ENCODE measurements around the gene PAPPA.

The PAPPA gene

DNA sequence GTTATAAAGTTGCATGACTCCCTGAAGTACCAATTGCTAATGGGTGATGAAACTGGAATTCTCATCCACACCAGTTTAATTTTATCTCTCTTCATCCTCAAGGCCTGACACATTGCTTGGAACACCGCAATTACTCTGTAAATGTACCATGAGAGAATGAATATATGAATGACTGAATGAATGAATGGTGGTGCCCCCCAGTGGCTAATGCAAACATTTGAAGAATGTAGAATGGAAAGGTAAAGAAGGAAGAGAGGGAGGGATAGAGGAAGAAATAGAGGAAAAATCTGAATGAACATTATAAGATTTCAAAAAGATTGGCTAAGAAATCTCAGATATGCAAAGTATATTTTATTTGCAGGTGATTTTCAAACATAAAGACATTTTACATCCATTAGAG, 13.1 kb downstream of the PAPPA start:
- Histone ChIP-seq H2BK15ac (replicated peaks; ENCODE audit: low read depth) (no peak overlapping the region), H3K79me1 (ENCODE audit: low read length) (no peaks in the 10 kb centered on the region), H3K9ac (ENCODE audit: low read length) (no peak overlapping the region), H3K18ac (ENCODE audit: low read length) (no peak overlapping the region), H4K8ac (ENCODE audit: low read depth, low read length) (no peak overlapping the region), H3K36me3 (ENCODE audit: control insufficient read depth, insufficient read depth, low read length) (no peaks in the 10 kb centered on the region), H3K4me2 (ENCODE audit: low read length) (no peak overlapping the region), H3K27ac (ENCODE audit: low read depth, low read length) (no peak overlapping the region), H3K56ac (ENCODE audit: low read length) (no peak overlapping the region), H3K4ac (ENCODE audit: low read depth, low read length) (no peak overlapping the region), H3K4me1 (ENCODE audit: control insufficient read depth, low read depth, low read length) (no peaks in the 10 kb centered on the region), H2AK5ac (ENCODE audit: low read length) (no peak overlapping the region), H2BK120ac (ENCODE audit: low read depth, low read length) (no peak overlapping the region), H3K27me3 (ENCODE audit: insufficient read depth, low read length, poor library complexity) (no peaks in the 10 kb centered on the region), H3K79me2 (ENCODE audit: control insufficient read depth, insufficient read depth, low read length) (no peaks in the 10 kb centered on the region), H2BK5ac (ENCODE audit: low read length) (no peak overlapping the region), H3K23ac (ENCODE audit: low read length) (no peak overlapping the region), H4K5ac (ENCODE audit: low read length) (no peak overlapping the region), H3K4me3 (ENCODE audit: low read length) (no peak overlapping the region)
- no peak for DNase-seq
- no CpG with 5 or more reads among the region's 1 CpG for WGBS (ENCODE audit: extremely low coverage, insufficient coverage, low lambda C conversion rate)

DNA sequence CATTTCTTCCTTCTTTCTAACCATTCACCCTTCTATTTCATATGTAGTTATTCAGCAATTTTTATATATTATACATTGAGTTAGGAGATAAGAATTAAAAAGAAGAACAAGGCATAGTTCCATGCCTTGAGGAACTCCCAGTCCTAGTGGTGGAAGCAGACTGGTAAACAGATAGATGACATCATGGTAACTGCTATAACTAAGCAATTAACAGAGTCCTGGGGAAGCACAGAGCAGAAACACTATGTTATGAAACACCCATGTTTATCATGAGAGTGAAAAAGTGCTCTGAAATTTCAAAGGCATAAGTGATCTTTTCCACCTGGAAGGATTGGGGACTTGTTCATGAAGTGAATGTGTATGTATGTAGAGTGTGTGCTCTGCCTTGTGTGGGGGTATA, 14.6 kb downstream of the PAPPA start:
- H2BK120ac ChIP-seq (ENCODE audit: low read depth, low read length): no peak overlapping the region
- no peaks in the 10 kb centered on the region for H3K36me3 ChIP-seq (ENCODE audit: control insufficient read depth, insufficient read depth, low read length)

DNA sequence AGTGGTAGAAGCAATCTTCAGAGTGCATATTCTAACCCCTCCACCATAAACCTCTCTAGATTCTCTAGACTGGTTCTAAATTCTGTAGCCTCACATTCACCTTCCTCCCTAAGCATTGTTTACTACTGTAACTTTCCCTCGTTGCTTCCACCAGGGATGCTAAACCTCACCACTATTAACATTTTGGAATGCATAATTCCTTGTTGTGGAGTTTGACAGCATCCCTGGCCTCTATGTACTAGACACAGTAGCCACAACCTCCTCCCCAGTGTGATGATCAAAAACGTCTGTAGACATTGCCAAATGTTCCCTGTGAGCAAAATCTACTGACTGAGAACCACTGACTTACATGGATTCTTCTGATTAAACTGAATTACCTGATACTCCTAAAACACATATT, 18.6 kb downstream of the PAPPA start:
- no peaks in the 10 kb centered on the region for H3K79me2 ChIP-seq (ENCODE audit: control insufficient read depth, insufficient read depth, low read length)
- H3K4ac ChIP-seq (ENCODE audit: low read depth, low read length): no peak overlapping the region
- no peaks in the 10 kb centered on the region for H3K36me3 ChIP-seq (ENCODE audit: control insufficient read depth, insufficient read depth, low read length)
- H4K8ac ChIP-seq (ENCODE audit: low read depth, low read length): no peak overlapping the region
- H3K27ac ChIP-seq (ENCODE audit: low read depth, low read length): no peak overlapping the region
- H2BK120ac ChIP-seq (ENCODE audit: low read depth, low read length): no peak overlapping the region
- H3K18ac ChIP-seq (ENCODE audit: low read length): no peak overlapping the region
- no peak overlapping the region for H3K56ac ChIP-seq (ENCODE audit: low read length)
- no peak overlapping the region for H2BK5ac ChIP-seq (ENCODE audit: low read length)
- no peak overlapping the region for H3K4me3 ChIP-seq (ENCODE audit: low read length)
- no peaks in the 10 kb centered on the region for H3K27me3 ChIP-seq (ENCODE audit: insufficient read depth, low read length, poor library complexity)
- no CpG with 5 or more reads among the region's 2 CpGs for WGBS (ENCODE audit: extremely low coverage, insufficient coverage, low lambda C conversion rate)
- H2BK15ac ChIP-seq (replicated peaks; ENCODE audit: low read depth): no peak overlapping the region
- H3K4me2 ChIP-seq (ENCODE audit: low read length): no peak overlapping the region
- DNase-seq: no peak
- H4K5ac ChIP-seq (ENCODE audit: low read length): no peak overlapping the region
- no peak overlapping the region for H3K23ac ChIP-seq (ENCODE audit: low read length)
- no peaks in the 10 kb centered on the region for H3K4me1 ChIP-seq (ENCODE audit: control insufficient read depth, low read depth, low read length)
- no peak overlapping the region for H3K9ac ChIP-seq (ENCODE audit: low read length)
- H2AK5ac ChIP-seq (ENCODE audit: low read length): no peak overlapping the region
- H3K79me1 ChIP-seq (ENCODE audit: low read length): no peaks in the 10 kb centered on the region

More for the DNA sequence above, 14.6 kb downstream of the PAPPA start:
- H3K79me2 ChIP-seq (ENCODE audit: control insufficient read depth, insufficient read depth, low read length): no peaks in the 10 kb centered on the region
- no peak overlapping the region for H3K56ac ChIP-seq (ENCODE audit: low read length)
- no peaks in the 10 kb centered on the region for H3K27me3 ChIP-seq (ENCODE audit: insufficient read depth, low read length, poor library complexity)
- no peak overlapping the region for H3K4ac ChIP-seq (ENCODE audit: low read depth, low read length)
- no peak overlapping the region for H3K18ac ChIP-seq (ENCODE audit: low read length)
- H3K4me3 ChIP-seq (ENCODE audit: low read length): no peak overlapping the region
- no peak overlapping the region for H3K4me2 ChIP-seq (ENCODE audit: low read length)
- no peak overlapping the region for H4K8ac ChIP-seq (ENCODE audit: low read depth, low read length)
- H3K9ac ChIP-seq (ENCODE audit: low read length): no peak overlapping the region
- H2AK5ac ChIP-seq (ENCODE audit: low read length): no peak overlapping the region
- no peak overlapping the region for H2BK5ac ChIP-seq (ENCODE audit: low read length)
- H3K79me1 ChIP-seq (ENCODE audit: low read length): no peaks in the 10 kb centered on the region
- no peak overlapping the region for H4K5ac ChIP-seq (ENCODE audit: low read length)
- H2BK15ac ChIP-seq (replicated peaks; ENCODE audit: low read depth): no peak overlapping the region
- no peak overlapping the region for H3K27ac ChIP-seq (ENCODE audit: low read depth, low read length)
- DNase-seq: no peak
- H3K23ac ChIP-seq (ENCODE audit: low read length): no peak overlapping the region
- no peaks in the 10 kb centered on the region for H3K4me1 ChIP-seq (ENCODE audit: control insufficient read depth, low read depth, low read length)

DNA sequence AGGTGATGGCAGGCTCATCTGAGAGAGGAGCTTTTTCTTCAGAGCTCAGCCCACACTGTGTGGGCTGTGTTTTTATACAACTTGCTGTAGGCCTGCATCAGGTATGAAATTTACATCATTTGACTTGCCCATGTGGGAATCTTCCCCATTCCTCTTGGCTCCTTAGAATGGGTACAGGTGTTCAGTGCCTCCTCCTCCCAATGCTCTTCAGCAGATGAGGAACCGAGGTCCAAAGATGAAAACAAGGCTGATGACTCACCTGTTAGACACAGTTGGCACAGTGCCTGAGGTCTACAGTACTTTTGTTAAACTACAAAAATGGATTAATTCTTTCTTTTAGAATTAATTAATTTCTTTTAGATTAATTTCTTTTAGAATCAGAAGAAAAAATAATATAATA, 20.8 kb downstream of the PAPPA start:
- H3K4ac ChIP-seq (ENCODE audit: low read depth, low read length): no peak overlapping the region
- H3K27ac ChIP-seq (ENCODE audit: low read depth, low read length): no peak overlapping the region
- H3K4me3 ChIP-seq (ENCODE audit: low read length): no peak overlapping the region
- no CpG with 5 or more reads among the region's 1 CpG for WGBS (ENCODE audit: extremely low coverage, insufficient coverage, low lambda C conversion rate)
- H2BK5ac ChIP-seq (ENCODE audit: low read length): no peak overlapping the region
- no peak overlapping the region for H2BK15ac ChIP-seq (replicated peaks; ENCODE audit: low read depth)
- no peak overlapping the region for H3K9ac ChIP-seq (ENCODE audit: low read length)
- H3K4me1 ChIP-seq (ENCODE audit: control insufficient read depth, low read depth, low read length): no peaks in the 10 kb centered on the region
- H4K8ac ChIP-seq (ENCODE audit: low read depth, low read length): no peak overlapping the region
- no peak for DNase-seq
- no peak overlapping the region for H3K4me2 ChIP-seq (ENCODE audit: low read length)
- no peak overlapping the region for H2AK5ac ChIP-seq (ENCODE audit: low read length)
- H3K56ac ChIP-seq (ENCODE audit: low read length): no peak overlapping the region
- H3K79me2 ChIP-seq (ENCODE audit: control insufficient read depth, insufficient read depth, low read length): no peaks in the 10 kb centered on the region
- no peaks in the 10 kb centered on the region for H3K36me3 ChIP-seq (ENCODE audit: control insufficient read depth, insufficient read depth, low read length)
- no peak overlapping the region for H3K18ac ChIP-seq (ENCODE audit: low read length)
- H3K27me3 ChIP-seq (ENCODE audit: insufficient read depth, low read length, poor library complexity): no peaks in the 10 kb centered on the region
- H3K23ac ChIP-seq (ENCODE audit: low read length): no peak overlapping the region
- no peak overlapping the region for H2BK120ac ChIP-seq (ENCODE audit: low read depth, low read length)
- no peak overlapping the region for H4K5ac ChIP-seq (ENCODE audit: low read length)
- no peaks in the 10 kb centered on the region for H3K79me1 ChIP-seq (ENCODE audit: low read length)

DNA sequence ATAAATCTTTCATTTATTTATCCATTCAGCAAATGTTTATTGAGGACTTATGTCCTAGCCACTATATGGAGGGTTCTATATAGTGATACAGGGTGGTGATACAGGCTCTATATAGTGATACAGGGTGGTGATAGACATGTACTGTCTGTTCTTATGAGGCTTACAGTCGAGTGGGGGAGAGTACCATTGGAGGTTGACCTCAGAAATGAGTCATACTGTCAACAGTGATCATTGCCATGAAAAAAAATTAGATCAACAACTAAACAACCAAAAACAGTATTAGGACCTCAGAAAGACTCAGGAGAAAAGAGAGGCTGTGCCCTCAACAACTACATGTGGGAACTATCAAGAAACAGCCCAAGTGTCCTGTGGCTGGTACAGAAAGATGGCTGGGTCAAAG, 22.0 kb downstream of the PAPPA start:
- H3K4me3 ChIP-seq (ENCODE audit: low read length): no peak overlapping the region
- no peak for DNase-seq
- H3K18ac ChIP-seq (ENCODE audit: low read length): no peak overlapping the region
- no peak overlapping the region for H2BK120ac ChIP-seq (ENCODE audit: low read depth, low read length)
- H3K9ac ChIP-seq (ENCODE audit: low read length): no peak overlapping the region
- H2BK15ac ChIP-seq (replicated peaks; ENCODE audit: low read depth): no peak overlapping the region
- H4K8ac ChIP-seq (ENCODE audit: low read depth, low read length): no peak overlapping the region
- H3K23ac ChIP-seq (ENCODE audit: low read length): no peak overlapping the region
- no peaks in the 10 kb centered on the region for H3K4me1 ChIP-seq (ENCODE audit: control insufficient read depth, low read depth, low read length)
- no peaks in the 10 kb centered on the region for H3K79me1 ChIP-seq (ENCODE audit: low read length)
- H3K4me2 ChIP-seq (ENCODE audit: low read length): no peak overlapping the region
- no peak overlapping the region for H2AK5ac ChIP-seq (ENCODE audit: low read length)
- H3K27ac ChIP-seq (ENCODE audit: low read depth, low read length): no peak overlapping the region
- H4K5ac ChIP-seq (ENCODE audit: low read length): no peak overlapping the region
- H3K36me3 ChIP-seq (ENCODE audit: control insufficient read depth, insufficient read depth, low read length): no peaks in the 10 kb centered on the region
- H3K79me2 ChIP-seq (ENCODE audit: control insufficient read depth, insufficient read depth, low read length): no peaks in the 10 kb centered on the region
- H3K4ac ChIP-seq (ENCODE audit: low read depth, low read length): no peak overlapping the region
- H3K56ac ChIP-seq (ENCODE audit: low read length): no peak overlapping the region
- H2BK5ac ChIP-seq (ENCODE audit: low read length): no peak overlapping the region
- H3K27me3 ChIP-seq (ENCODE audit: insufficient read depth, low read length, poor library complexity): no peaks in the 10 kb centered on the region
- WGBS (ENCODE audit: extremely low coverage, insufficient coverage, low lambda C conversion rate): no CpG with 5 or more reads among the region's 1 CpG

DNA sequence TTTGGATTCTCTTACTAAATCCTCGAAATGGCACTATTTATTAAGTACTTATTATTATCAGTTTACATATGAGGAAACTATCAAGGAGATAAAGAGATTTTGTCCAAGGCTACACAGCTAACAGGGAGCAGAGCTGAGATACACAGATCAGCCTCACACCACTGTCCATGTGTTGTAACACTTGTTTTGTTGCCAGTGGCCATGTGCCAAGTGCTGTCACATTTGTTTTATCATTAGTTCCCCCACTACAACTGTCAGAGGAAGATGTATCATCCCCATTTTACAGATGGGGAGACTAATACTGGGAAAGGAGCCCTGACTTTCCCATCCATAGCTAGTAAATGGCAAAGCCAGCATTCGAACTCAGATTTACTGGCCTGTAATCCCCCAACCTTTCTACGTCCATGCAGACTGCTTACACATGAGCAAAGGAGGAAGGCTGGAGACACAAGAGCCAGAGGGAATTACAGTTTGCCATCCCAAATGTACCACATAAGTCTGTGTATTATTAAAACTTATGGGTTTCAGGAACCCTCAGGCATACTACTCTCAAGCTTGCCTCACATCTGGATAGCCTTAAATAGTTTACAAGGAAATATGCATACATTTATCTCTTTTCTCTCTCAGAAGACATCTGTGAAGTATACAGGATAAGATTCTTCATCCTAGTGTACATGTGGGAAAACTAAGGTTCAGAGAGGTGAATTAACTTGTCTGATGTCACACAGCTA, 25.1 kb downstream of the PAPPA start:
- Histone ChIP-seq H2BK120ac (ENCODE audit: low read depth, low read length) (no peak overlapping the region), H2BK5ac (ENCODE audit: low read length) (no peak overlapping the region), H3K27ac (ENCODE audit: low read depth, low read length) (no peak overlapping the region), H3K23ac (ENCODE audit: low read length) (no peak overlapping the region), H3K9ac (ENCODE audit: low read length) (no peak overlapping the region), H4K5ac (ENCODE audit: low read length) (no peak overlapping the region), H3K4ac (ENCODE audit: low read depth, low read length) (no peak overlapping the region), H3K79me1 (ENCODE audit: low read length) (no peaks in the 10 kb centered on the region), H3K27me3 (ENCODE audit: insufficient read depth, low read length, poor library complexity) (no peaks in the 10 kb centered on the region), H3K56ac (ENCODE audit: low read length) (no peak overlapping the region), H3K4me1 (ENCODE audit: control insufficient read depth, low read depth, low read length) (no peaks in the 10 kb centered on the region), H3K18ac (ENCODE audit: low read length) (no peak overlapping the region), H3K4me3 (ENCODE audit: low read length) (no peak overlapping the region), H3K36me3 (ENCODE audit: control insufficient read depth, insufficient read depth, low read length) (no peaks in the 10 kb centered on the region), H2AK5ac (ENCODE audit: low read length) (no peak overlapping the region), H2BK15ac (replicated peaks; ENCODE audit: low read depth) (no peak overlapping the region), H3K79me2 (ENCODE audit: control insufficient read depth, insufficient read depth, low read length) (no peaks in the 10 kb centered on the region), H3K4me2 (ENCODE audit: low read length) (no peak overlapping the region), H4K8ac (ENCODE audit: low read depth, low read length) (no peak overlapping the region)
- no peak for DNase-seq
- WGBS (ENCODE audit: extremely low coverage, insufficient coverage, low lambda C conversion rate): no CpG with 5 or more reads among the region's 3 CpGs

Measured in mesendoderm (in vitro differentiated cells).